ENCODE data around the gene C5AR2.
"Not testable (repeated sequence)": the region's sequence is repeated elsewhere in the genome, so short reads cannot be mapped to it uniquely, and the experiment has no call there.

C5AR2 gene

DNA sequence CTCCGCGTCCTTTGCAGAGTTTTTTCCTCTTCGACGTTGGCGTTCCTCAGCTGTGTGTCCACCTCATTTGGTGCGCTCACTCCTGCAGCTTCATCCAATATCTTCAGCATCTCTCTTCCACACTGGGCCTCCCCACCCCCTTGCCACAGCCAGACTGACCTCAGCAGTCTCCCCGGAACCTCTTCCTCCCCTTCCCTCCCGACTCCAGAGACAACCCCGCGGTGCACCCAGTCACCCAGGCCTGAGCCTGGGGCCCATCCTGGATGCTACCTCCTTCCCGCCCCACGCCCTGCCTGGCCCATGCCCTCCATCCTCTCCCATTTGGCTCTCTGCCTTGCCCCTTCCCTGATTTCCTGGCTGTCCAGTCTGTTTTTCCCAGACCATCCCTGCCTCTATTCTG, 8.1 kb upstream of the C5AR2 start:
- DNase-seq (ENCODE audit: low read depth) = no peak

DNA sequence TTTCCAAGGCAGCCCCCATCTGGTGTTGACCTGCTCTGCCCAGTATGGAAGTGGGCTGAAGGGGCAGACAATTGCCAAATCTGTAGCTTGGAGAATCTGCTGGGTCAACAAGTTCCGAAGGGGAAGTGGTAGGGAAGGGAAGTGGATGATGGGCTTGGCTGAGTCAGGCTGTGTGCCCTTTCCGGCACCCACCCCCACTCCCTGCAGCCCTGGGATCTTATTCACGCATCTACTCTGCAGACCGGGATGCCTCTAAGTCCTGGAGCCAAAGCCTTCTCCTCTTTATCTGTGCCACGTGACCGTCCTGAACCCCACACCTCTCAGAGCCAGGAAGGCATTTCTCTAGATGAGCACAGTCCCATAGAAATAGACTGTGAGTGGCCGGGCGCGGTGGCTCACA, 7.5 kb upstream of the C5AR2 start:
- no peak for DNase-seq (ENCODE audit: low read depth)

DNA sequence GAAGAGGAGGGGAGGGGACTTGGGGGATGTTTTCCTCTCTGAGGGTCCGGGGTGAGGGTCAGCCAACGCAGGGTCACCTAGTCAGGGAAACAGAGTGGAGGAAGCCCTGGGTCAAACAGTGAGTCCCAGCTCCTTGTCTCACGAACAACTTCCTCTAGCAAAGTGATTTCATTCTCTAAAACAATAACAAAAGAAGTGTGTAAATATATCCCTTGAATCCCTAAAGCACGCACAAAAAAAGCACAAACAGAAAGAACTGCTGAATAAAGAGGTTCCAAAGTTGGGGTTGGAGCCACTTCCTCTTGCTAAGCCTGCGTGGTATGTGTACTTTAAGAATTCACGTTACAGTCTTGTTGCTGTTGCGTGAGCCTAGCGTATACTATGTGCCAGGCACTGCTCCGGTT, 1.5 kb upstream of the C5AR2 start:
- DNase-seq (ENCODE audit: low read depth) = no peak

DNA sequence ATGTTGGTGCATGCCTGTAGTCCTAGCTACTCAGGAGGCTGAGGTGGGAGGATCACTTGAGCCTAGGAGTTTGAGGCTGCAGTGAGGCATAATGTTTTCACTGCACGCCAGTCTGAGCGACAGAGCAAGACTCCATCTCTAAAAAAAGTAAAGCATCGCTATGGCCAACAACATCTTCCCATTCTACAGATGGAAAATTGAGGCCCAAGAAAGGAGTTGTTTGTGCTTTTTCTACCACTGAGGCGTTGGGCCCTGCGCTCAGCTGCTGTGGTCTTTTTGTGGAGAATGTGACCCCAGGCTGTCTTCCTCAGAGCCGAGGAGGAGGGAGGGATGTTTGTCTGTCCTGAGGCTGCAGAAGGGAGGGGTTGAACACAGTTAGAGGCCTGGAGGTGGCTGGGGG, 485 bp upstream of the C5AR2 start:
- DNase-seq (ENCODE audit: low read depth) = no peak

DNA sequence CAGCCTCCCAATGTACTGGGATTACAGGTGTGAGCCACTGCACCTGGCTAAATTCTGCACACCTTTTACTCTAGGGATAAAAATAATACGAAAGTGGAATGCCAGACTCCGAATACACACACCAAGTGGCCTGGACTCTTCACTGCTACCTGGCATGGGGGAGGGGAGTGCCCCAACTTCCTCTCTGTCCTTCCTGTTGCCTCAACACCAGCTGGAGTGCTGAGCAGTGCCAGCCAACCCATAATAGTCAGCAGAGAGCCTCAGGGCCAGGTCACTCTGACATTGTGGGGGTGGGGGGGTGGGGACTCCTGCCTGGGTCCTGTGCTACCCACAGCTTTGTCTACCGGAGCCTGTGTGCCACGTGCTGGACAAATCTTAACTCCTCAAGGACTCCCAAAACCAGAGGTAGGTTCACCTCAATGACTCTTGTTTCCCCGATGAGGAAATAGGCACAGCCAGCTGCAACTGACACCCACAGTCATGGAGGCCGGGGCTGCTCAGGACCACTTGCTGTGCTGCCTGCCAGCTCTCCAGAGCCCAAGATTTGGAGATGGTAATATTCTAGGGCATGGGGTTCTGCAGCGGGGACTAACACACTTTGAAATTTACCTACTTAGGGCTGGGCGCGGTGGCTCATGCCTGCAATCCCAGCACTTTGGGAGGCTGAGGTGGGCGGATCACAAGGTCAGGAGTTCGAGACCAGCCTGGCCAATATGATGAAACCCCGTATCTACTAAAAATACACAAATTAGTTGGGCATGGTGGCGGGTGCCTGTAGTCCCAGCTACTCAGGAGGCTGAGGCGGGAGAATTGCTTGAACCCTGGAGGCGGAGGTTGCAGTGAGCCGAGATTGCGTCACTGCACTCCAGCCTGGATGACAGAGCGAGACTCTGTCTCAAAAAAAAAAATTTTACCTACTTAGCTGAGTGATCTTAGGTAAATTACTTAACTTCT, 5.1 kb downstream of the C5AR2 start:
- DNase-seq (ENCODE audit: low read depth) = not testable (repeated sequence)

DNA sequence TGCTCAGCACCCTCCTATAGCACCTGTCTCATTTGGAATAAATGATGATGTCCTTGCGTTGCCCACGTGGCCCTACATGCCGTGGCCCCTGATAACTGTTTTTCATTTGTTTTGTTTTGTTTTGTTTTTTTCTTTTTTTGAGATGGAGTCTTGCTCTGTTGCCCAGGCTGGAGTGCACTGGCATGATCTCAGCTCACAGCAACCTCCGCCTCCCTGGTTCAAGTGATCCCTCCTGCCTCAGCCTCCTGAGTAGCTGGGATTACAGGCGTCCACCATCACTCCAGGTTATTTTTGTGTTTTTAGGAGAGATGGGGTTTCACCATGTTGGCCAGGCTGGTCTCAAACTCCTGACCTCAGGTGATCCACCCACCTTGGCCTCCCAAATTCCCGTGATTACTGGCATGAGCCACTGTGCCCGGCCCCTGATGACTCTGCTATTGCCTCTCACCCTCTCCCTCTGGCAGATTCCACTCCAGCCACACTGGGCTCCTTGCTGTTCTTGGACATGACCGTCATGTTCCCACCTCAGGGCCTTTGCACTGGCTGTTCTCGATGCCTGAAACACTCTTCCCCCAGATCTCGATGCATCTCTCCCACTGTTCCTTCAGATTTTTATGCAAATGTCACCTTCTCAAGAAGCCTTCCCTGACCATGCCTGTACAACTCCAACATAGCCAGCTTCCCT, 7.4 kb downstream of the C5AR2 start:
- DNase-seq (ENCODE audit: low read depth) = no peak

DNA sequence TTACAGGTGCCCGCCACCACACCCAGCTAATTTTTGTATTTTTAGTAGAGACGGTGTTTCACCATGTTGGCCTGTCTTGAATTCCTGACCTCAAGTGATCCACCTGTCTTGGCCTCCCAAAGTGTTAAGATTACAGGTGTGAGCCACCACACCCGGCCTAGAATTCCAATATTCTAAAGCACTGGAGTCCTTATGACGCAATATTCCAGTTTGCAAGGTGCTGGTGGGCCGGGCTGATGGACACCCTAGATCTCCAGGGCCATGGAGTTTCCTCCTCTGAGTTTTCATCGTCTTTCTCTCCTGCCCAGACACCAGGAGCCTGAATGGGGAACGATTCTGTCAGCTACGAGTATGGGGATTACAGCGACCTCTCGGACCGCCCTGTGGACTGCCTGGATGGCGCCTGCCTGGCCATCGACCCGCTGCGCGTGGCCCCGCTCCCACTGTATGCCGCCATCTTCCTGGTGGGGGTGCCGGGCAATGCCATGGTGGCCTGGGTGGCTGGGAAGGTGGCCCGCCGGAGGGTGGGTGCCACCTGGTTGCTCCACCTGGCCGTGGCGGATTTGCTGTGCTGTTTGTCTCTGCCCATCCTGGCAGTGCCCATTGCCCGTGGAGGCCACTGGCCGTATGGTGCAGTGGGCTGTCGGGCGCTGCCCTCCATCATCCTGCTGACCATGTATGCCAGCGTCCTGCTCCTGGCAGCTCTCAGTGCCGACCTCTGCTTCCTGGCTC, 8.7 kb downstream of the C5AR2 start:
- no peak for DNase-seq (ENCODE audit: low read depth)

DNA sequence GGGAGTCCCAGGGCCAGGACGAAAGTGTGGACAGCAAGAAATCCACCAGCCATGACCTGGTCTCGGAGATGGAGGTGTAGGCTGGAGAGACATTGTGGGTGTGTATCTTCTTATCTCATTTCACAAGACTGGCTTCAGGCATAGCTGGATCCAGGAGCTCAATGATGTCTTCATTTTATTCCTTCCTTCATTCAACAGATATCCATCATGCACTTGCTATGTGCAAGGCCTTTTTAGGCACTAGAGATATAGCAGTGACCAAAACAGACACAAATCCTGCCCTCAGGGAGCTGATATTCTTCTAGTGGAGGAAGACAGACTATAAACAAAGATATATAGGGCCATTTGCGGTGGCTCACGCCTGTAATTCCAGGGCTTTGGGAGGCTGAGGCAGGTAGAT, 9.8 kb downstream of the C5AR2 start:
- DNase-seq (ENCODE audit: low read depth) = no peak

DNA sequence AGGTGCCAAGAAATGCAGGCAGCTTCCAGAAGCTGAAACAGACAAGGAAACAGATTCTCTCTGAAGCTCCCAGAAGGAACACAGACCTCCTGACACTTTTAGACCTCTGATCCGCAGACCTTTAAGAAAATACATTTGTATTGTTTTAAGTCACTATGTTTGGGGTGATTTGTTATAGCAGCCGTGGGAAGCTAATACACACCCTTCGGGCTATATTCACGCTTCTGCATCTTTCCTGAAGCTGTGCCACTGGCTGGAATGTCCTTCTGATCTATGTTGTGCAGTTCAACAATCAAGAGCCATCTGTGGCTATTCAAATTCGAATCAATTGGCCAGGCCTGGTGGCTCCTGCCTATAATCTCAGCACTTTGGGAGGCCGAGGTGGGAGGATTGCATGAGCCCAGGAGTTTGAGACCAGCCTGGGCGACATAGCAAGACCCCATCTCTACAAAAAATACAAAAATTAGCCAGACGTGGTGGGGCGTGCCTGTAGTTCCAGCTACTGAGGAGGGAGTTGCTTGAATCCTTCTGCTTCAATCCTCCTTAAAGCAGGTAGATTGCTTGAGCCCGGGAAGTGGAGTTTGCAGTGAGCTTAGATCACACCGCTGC, 11.3 kb downstream of the C5AR2 start:
- DNase-seq (ENCODE audit: low read depth) = no peak

DNA sequence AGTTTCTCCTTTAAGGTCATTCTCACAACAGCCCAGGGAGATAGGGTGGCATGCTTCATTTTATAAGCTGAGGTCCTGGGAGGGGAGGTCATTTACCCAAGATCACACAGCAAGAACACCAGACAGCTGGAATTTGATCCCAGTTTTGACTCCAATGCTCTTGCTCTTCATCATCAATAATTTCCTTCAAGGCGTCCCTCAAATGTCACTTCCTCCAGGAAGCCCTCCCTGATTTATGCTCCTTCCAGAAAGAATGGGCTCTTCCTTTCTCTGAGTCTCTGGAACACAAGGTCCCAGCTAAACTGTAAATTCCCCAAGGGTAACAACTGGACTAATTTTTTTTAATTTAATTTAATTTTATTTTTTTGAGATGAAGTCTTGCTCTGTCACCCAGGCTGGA, 12.4 kb downstream of the C5AR2 start:
- DNase-seq (ENCODE audit: low read depth) = no peak

DNA sequence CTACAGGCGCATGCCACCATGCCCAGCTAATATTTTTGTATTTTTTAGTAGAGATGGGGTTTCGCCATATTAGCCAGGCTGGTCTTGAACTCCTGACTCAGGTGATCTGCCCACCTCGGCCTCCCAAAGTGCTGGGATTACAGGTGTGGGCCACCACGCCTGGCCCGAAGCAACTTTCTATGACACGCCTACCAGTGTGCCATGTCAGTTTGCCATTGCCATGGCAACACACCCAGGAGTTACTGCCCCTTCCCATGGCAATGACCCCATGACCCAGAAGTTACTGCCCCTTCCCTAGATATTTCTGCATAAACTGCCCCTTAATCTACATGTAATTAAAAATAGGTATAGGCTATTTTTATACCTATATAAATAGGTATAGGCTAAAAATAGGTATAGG, 14.0 kb downstream of the C5AR2 start:
- not testable (repeated sequence) for DNase-seq (ENCODE audit: low read depth)

DNA sequence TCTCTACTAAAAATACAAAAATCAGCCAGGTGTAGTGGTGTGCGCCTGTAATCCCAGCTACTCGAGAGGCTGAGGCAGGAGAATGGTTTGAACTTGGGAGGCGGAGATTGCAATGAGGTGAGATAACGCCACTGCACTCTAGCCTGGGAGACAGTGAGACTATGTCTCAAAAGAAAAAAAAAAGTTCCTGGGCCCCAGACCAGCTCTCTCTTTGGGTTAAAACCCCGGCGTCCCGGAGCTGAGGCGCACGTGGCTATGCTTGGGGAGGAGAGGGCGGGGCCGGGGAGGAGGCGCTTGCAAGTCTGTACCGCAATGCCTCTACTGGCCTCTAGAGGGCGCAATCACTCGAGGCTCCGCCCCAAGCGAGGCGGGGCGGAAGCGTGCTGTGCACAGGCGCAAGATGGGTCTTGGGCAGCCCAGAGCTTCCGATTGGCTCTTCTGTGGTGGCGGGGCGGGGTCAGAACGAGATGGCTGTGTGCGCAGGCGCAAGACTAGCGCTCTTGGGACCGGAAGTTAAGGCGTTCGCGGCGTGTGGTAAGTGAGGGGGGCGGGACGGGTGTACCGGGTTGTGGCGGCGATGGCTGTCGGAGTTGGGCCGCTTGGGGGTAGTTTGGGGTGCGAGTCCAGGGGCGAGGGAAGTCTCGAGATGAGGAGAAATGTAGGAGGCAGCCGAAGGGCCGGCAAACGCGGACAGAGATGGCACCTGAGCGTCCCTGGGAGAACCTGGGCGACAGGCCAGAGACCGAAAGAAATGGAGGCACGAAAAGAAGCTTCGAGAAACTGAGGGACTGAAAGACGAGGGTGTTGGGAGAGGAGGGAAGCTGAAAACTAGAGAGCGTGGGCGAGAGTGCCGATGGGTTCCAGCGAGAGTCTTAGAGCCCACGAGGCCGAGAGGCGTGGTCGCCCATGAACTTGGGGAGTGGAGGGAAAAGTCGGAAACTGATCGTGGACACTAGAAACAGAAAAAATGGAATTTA, 17.1 kb downstream of the C5AR2 start, which contains the start of gene DHX34:
DHX34 (plus strand) TSS at position 497 of the 977 bp plus-strand sequence. CDS start 3,716 bp downstream, outside the sequence.
- peak; percentile 97 for DNase-seq (ENCODE audit: low read depth)

DNA sequence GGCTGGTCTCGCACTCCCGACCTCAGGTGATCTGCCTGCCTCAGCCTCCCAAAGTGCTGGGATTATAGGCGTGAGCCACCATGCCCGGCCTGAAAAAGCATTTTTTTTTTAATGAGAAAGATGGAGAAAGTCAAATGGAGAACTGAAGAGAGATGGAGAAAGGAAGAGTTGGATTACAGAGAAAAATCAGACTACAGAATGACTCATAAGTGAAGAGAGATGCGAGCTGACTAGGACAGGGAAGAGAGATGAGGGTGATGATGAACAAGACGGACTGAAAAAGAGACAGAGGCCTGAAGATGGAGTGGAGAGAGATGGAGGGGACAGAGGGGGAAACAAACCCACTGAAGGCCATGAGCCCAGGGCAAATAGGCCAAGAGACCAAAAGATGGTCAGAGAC, 18.7 kb downstream of the C5AR2 start:
- DNase-seq (ENCODE audit: low read depth) = no peak

DNA sequence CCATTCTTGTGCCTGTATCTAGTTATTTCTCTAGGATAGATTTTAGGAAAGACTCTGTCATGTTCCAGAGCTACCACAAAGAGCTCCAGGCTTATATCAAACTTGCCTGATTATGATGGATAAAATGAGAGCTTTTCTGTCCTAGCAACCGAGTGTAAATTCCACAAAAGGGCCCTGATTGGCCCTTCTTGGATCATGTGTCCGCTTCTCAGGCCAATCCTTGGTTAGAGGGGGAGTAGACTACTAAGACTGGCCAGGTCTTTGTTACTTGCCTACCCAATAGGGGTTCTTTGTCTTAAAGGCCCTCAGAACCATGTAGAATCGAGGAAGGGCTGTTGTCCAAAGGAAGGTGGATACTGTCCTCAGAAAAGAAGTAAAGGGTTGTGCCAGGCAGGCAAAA, 19.6 kb downstream of the C5AR2 start:
- DNase-seq (ENCODE audit: low read depth) = no peak

DNA sequence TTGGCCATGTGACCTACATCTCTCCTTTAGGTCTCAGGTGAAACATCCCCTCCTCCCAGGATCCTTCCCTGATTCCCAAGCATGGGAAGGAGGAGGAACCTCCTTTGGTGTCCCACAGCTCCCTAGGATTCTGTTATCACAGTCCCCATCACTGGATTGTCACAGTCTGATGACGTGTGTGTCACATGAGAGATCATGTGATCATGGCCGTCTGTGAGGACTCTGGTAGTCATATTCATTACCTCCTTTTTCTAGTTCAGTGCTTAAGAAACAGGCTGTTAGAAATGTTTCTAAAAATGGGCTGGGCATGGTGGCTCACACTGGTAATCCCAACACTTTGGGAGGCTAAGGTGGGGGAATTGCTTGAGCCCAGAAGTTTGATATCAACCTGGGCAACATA, 20.1 kb downstream of the C5AR2 start:
- no peak for DNase-seq (ENCODE audit: low read depth)

DNA sequence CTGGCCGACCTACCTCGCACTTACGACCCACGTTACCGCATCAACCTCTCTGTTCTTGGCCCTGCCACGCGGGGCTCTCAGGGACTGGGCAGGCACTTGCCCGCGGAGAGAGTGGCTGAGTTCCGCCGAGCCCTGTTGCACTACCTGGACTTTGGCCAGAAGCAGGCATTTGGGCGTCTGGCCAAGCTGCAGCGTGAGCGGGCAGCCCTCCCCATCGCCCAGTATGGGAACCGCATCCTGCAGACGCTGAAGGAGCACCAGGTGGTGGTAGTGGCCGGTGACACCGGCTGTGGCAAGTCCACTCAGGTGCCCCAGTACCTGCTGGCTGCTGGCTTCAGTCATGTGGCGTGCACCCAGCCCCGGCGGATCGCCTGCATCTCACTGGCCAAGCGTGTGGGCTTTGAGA, 21.3 kb downstream of the C5AR2 start:
- DNase-seq (ENCODE audit: low read depth) = no peak

DNA sequence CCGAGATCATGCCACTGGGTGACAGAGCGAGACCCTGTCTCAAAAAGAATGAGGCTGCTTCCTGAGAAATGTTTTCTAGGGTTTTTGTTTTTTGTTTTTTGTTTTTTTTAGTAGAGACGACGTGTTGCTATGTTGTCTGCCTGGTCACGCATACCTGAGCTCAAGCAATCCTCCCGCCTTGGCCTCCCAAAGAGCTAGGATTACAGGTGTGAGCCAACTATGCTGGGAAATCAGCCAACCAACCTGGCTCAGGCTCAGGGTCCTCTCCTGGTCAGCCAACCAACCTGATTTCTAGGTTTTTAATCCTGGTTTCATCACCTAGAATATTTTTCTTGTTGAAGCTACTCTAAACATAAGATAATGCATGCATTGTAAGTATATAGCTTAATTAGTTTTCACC, 24.9 kb downstream of the C5AR2 start:
- no peak for DNase-seq (ENCODE audit: low read depth)

DNA sequence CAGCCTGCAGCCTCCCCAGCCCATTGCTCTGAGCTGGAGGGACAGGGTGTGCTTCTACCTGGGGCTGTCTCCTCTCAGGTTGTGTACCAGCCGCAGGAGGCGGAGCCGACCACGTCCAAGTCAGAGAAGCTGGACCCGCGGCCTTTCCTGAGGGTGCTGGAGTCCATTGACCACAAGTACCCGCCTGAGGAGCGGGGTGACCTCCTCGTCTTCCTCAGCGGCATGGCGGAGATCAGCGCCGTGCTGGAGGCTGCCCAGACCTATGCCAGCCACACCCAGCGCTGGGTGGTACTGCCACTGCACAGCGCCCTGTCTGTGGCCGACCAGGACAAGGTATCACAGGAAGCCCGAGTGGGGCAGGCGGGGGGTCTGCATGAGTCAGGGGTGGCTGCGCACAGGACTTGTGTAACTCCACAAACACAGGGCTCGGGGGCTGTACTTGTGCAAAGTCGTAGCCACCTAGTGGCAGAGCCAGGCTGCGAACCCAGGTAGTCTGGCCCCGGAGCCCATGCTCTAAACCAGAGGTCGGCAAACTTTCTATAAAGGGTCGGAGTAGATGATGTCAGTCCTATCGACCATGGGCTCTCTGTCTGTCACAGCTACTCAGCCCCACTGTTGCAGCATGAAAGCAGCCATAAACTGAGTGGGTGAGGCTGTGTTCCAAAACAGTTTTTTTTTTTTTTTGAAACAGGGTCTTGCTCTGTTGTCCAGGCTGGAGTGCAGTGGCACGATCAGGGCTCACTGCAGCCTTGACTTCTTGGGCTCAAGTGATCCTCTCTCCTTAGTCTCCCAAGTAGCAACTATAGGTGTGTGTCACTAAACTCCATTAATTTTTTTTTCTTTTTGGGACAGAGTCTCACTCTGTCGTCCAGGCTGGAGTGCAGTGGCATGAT, 26.1 kb downstream of the C5AR2 start:
- no peak for DNase-seq (ENCODE audit: low read depth)

DNA sequence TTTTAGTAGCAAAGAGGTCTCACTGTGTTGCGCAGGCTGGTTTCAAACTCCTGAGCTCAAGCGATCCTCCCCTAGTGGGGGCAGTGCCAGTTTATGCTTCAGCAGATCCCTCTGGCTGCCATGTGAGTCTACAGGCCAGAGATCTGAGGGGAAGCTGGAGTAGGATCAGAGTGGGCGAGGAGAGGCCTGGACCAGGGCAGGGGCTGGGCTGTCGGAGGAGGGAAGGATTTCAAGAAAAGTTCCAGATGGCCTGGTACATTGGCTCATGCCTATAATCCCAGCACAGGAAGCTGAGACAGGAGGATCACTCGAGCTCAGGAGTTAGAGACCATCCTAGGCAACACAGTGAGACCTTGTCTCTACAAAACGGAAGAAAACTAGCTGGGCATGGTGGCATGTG, 27.0 kb downstream of the C5AR2 start:
- no peak for DNase-seq (ENCODE audit: low read depth)

DNA sequence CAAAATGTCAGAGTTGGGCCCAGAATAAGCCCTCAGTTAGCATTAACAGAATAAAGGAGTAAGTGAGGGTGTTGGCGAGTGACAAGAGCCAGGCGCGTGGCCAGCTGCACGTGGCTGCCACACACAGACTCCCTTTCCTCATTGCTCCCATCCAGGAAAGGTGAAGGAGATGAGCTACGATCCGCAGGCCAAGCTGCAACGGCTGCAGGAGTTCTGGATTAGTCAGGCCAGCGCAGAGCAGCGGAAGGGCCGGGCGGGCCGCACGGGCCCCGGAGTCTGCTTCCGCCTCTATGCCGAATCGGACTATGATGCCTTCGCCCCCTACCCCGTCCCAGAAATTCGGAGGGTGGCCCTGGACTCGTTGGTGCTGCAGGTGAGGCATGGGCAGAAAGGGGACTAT, 30.3 kb downstream of the C5AR2 start:
- no peak for DNase-seq (ENCODE audit: low read depth)
